HG03095 (cell line): Measurements from ENCODE around the gene CHST15.

Experiments
- ATAC-seq: cut with Tn5 transposase; IDR thresholded peaks from one replicate; pipeline ENCODE4 v1.9.1; 2021; ENCODE audit warnings: moderate library complexity; ENCODE audit not compliant: unreplicated experiment

The CHST15 gene

GRCh38 chr10:124092860-124093773 is at the start of gene CHST15:
CHST15 (minus strand) TSS chr10:124093598; CDS start chr10:124046212, 47,386 bp downstream.
- no peak for ATAC-seq

DNA sequence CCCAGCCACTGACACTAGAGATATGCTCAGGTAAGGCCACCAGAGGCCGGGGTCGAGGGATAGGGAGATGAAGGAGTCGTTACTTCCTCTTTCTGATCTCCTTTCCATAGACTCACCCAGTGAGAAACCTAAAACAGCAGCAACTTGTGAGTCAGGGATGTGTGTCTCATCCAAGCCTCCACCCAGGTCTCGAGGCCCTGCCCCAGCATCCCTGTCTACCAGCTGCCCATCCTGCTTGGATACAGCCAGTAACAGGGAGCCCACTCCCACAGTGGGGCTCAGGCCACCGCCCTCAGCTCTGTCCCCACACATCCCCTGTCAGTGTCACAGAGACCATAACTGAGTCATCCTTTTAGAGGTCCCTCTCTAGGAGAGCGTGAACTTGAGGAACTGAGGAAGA is 49.6 kb upstream of the CHST15 start:
- ATAC-seq = no peak

DNA sequence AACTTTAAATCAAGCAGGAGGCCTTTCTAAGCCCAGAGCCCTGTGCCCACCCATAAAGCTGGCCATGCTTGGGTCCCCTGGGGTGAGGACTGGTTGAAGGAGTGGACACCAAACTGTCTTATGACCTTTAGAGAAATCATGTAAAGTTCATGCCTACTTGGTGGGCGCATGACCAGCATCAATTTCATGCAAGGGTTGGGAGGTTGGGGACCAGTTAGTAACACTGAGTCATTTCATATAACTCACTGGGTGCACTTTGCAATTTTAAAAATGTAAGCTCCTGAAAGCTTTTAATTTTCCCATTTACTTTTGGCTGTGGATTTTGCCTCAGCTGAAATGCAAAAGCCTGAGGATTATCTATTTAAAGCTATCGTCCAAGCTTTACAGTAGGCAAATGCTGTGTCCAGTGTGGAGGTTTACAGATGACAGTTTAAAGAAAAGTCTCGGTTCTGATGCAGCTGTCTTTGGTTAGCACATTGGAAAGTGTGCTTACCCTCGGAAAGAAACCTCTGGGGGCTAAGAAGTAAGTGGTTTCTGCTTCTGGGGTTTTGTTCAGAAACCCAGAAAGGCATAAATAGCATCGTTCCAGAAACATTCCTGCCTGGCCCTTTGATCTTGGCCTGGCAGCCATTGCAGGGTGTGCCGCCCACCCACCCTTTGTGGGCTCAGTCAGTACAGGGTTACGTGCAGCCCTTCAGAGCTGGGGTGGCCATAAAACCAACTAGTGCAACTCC is 48.8 kb upstream of the CHST15 start:
- no peak for ATAC-seq

- no peak for ATAC-seq
Measured at GRCh38 chr10:124138883-124139348, 45.5 kb upstream of the CHST15 start.

- ATAC-seq = no peak
Measured at GRCh38 chr10:124138195-124138882, 44.9 kb upstream of the CHST15 start.

GRCh38 chr10:124134251-124134893 is 41.0 kb upstream of the CHST15 start:
- ATAC-seq = no peak

GRCh38 chr10:124132876-124133275 is 39.5 kb upstream of the CHST15 start:
- no peak for ATAC-seq

DNA sequence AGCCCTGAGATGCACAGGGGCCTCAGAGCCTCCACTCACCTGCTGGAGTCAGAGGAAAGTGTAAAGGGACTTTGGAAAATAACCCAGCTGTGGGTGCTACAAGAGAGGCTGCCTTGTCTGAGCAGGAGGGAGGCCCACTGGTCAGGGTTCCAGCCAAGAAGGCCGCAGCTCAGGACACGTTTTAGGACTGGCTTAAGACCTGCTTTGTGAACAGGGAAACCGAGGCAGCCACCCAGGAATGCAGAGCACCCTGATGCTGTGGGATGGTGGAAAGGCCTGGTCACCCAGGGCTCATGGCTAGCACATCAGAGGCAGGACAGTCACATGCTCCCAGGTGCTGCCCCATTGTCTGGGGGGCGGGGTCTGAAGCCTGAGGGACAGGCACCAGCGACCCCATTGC is 38.9 kb upstream of the CHST15 start:
- ATAC-seq = no peak

- no peak for ATAC-seq
Measured at GRCh38 chr10:124131172-124131571, 37.8 kb upstream of the CHST15 start.

DNA sequence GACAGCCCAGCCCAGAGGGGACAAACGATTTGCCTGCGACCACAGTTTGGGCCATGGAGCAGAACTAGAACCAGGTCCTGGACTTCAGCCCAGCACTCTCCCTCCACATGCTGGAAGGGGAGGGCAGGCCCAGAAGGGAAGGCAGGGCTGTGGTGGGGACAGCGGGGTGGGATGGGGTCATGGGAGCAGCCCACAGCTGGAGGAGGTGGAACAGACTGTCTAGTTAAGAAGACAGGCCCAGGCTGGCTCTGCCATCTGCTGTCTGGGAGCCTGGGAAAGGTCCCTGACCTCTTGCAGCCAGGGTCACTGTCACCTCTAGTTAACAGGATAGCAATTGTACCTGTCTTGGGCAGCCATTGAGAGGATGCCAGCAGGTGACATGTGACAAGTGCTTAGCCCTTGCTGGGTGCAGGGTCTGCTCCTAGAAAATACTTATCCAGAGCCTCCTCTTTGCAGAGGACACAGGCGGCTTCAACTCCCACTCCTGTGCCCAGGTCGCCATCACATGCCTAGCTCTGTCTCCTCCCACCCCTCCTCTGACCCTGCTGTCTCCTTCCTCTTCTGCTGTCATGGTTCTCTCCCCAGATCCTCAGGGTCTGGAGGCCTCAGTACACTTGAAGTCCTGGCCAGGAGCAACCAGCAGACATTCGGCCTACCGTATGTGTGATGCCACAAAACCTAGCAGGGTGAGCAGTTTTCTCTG is 37.0 kb upstream of the CHST15 start:
- ATAC-seq = no peak

- ATAC-seq = no peak
Measured at GRCh38 chr10:124129471-124129870, 36.1 kb upstream of the CHST15 start.

GRCh38 chr10:124128811-124129145 is 35.4 kb upstream of the CHST15 start:
- no peak for ATAC-seq

DNA sequence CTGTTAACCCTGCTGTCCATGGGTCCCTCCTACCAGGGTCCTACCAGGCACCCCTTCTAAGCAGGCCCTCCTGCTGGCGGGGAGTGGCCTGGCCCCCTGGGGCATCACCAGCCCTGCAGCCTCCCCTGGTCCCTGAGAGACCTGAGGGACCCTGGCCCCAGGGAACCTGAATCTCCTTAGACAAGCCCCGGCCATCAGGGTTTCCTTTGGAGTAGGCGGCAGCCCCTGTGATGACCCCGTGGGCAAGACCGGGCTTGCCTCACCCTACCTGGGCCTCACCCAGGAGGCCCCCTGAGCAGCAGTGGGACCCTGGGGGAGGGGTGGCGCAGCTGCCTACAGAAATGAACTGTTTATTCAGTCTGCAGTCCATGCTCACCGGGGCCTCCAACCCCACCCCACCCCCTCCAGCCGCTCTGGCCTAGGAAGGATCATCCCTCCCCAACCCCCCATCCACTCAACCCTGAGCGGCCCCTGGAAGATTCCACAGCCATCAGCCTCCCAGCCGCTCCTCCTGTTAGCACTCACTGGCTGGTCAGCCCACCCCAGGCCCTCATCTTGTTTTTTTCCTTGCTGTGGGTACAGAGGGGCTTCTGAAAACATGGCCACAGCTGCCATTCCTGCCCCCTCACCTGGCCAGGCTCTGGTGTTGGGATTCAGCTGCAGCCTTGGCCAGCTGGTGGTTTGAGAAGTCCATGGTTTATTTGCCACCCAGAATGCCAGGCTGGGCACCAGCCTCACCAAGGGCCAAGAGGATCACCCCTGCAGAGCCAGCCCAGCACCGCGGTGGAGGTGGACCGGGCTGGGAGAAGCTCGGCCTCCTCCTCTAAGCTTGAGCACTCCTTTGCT is 34.8 kb upstream of the CHST15 start:
- no peak for ATAC-seq

GRCh38 chr10:124127563-124127962 is 34.2 kb upstream of the CHST15 start:
- no peak for ATAC-seq

- no peak for ATAC-seq
Measured at GRCh38 chr10:124126983-124127385, 33.6 kb upstream of the CHST15 start.

DNA sequence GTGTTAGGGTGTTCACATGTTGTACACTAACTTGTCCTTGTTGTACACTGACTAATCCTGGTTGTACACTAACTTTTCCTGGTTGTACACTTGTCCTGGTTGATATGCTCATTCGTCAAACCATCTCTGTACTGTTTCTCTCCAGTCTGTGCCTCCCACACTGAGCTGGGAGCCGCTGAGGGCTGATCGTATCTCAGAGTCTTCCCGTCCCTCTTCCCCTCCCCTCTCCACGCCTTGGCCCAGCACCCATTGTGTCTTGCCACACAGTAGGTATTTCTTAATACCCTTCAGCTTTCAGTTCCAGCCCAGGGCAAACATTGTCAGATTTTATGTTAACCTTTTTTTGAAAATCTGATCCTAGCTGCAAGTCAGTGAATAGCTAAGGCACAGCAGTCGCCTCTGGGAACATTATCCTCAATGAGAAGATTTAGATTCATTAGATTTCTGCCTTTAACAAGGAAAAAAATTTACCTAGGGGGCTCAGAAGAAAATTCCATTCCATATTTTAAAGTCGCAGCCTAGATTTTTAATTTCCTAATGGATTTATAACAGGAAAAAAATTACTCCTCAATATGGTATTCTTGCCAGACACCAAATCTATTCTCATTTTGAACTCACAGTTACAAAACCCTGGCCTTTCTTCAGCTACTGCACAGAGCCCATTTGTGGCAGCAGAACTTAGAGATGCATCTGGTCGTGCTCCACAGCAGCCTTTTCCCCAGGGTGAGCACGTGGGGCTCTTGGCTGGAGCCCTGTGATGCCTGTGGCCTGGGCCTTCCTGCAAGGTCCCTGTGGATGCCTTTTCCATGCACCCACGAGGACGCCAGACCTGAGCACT is 33.0 kb upstream of the CHST15 start:
- ATAC-seq = no peak

DNA sequence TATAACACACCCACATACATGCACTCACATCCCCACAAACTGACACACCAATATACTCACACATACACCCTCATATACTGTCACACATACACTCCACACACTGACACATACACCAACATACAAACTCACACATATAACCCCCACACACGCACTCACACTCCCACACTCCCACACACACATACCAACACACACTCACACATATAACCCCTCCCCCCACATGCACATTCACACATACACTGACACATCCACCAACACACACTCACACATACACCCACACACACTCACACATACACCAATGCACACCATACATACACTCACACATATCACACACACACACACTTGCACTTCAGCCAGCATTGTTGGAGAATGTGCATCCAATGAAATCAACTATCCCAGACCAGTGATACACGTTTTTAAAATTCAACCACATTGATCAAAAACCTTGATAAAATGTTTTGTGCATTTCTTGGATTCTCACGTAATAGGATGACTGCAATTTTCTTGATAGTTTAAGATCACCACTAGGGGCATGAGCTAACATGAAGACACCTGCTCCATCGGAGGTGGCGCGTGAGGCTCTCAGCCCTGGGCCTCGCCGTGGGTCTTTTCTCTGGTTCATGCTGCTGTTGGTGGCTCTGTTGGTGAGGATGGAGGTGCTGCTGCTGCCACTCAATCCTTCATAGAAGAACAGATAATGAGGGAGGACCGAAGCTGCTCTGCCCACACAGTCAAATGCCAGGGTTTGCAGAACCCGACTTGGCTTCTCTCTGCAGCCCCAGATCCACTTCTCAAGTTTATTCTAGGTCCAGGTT is 32.1 kb upstream of the CHST15 start:
- ATAC-seq = no peak

DNA sequence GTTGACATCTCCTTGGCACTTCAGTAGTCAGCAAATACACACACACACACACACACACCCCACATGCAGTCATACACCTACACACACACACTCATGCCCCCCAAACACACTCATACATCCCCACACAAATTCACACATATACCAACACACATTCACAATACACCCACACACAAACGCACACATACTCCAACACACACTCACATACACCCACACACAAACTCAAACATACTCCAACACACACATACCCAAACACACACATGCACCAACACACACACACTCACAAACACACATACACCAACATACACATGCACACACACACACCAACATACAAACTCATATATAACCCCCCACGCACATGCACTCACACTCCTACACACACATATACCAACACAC is 31.4 kb upstream of the CHST15 start:
- no peak for ATAC-seq
